SK-N-SH treated with all-trans-retinoic acid at 6 μM for 48 hours (cell line): ENCODE data around the gene S100A5.

ENCODE experiments used
- ATAC-seq: fragments of 200-7000 bp; cut with Tn5 transposase; 3 replicates; pipeline ENCODE4 v1.9.1; 2020; ENCODE audit warnings: mild to moderate bottlenecking, moderate library complexity
- ARNTL ChIP-seq: fragments of 450-650 bp; formaldehyde crosslinking; IDR thresholded peaks from 2 replicates; pipeline ENCODE4 v1.5.0; 2020; ENCODE audit warnings: low read depth, mild to moderate bottlenecking, moderate library complexity, borderline replicate concordance
- BACH2 ChIP-seq: fragments of 250-450 bp; sonication (Bioruptor Pico); IDR thresholded peaks from 2 replicates; pipeline ENCODE4 v1.9.0; 2021; ENCODE audit warnings: mild to moderate bottlenecking, borderline replicate concordance
- CREB5 ChIP-seq: fragments of 250-450 bp; sonication (Bioruptor Pico); IDR thresholded peaks from 2 replicates; pipeline ENCODE4 v1.5.1; 2020; ENCODE audit warnings: low read depth, mild to moderate bottlenecking, moderate library complexity
- CSDC2 ChIP-seq: fragments of 250-450 bp; sonication (Bioruptor Pico); IDR thresholded peaks from 2 replicates; pipeline ENCODE4 v1.5.0; 2020; ENCODE audit warnings: mild to moderate bottlenecking, moderate library complexity
- CSRNP3 ChIP-seq: fragments of 250-450 bp; sonication (Bioruptor Pico); IDR thresholded peaks from 2 replicates; pipeline ENCODE4 v1.5.1; 2021; ENCODE audit warnings: mild to moderate bottlenecking, moderate library complexity
- ESRRG ChIP-seq: fragments of 250-450 bp; sonication (Bioruptor Pico); IDR thresholded peaks from 2 replicates; pipeline ENCODE4 v1.6.1; 2021; ENCODE audit warnings: mild to moderate bottlenecking
- GLIS3 ChIP-seq: fragments of 250-450 bp; sonication (Bioruptor Pico); IDR thresholded peaks from 2 replicates; pipeline ENCODE4 v1.5.0; 2020; ENCODE audit warnings: mild to moderate bottlenecking, moderate library complexity
- OSR1 ChIP-seq: fragments of 250-450 bp; sonication (Bioruptor Pico); IDR thresholded peaks from 2 replicates; pipeline ENCODE4 v1.8.0; 2022; ENCODE audit warnings: moderate library complexity, mild to moderate bottlenecking, inconsistent platforms
- PATZ1 ChIP-seq: fragments of 250-450 bp; sonication (Bioruptor Pico); IDR thresholded peaks from 2 replicates; pipeline ENCODE4 v1.8.0; 2020; ENCODE audit warnings: mild to moderate bottlenecking, moderate library complexity, borderline replicate concordance
- TOX ChIP-seq: fragments of 250-450 bp; sonication (Bioruptor Pico); IDR thresholded peaks from 2 replicates; pipeline ENCODE4 v1.8.0; 2021; ENCODE audit warnings: mild to moderate bottlenecking, moderate library complexity, borderline replicate concordance
- TSHZ2 ChIP-seq: fragments of 250-450 bp; sonication (Bioruptor Pico); IDR thresholded peaks from 2 replicates; pipeline ENCODE4 v1.5.0; 2020; ENCODE audit warnings: mild to moderate bottlenecking, moderate library complexity
- ZC3H10 ChIP-seq: fragments of 250-450 bp; sonication (Bioruptor Pico); IDR thresholded peaks from 2 replicates; pipeline ENCODE4 v1.5.1; 2021; ENCODE audit warnings: mild to moderate bottlenecking, moderate library complexity
- ZFP3 ChIP-seq: fragments of 250-450 bp; sonication (Bioruptor Pico); IDR thresholded peaks from 2 replicates; pipeline ENCODE4 v1.5.0; 2020; ENCODE audit warnings: mild to moderate bottlenecking, moderate library complexity
- ZNF565 ChIP-seq: fragments of 450-650 bp; formaldehyde crosslinking; conservative IDR thresholded peaks from 2 replicates; pipeline ENCODE4 v1.5.0; 2020; ENCODE audit warnings: low read depth, mild to moderate bottlenecking, moderate library complexity
- ZNF70 ChIP-seq: fragments of 450-650 bp; formaldehyde crosslinking; IDR thresholded peaks from 2 replicates; pipeline ENCODE4 v1.5.0; 2020; ENCODE audit warnings: mild to moderate bottlenecking, moderate library complexity
- ZNF8 ChIP-seq: fragments of 450-650 bp; formaldehyde crosslinking; IDR thresholded peaks from 2 replicates; pipeline ENCODE4 v1.5.0; 2020; ENCODE audit warnings: mild to moderate bottlenecking, moderate library complexity

Gene S100A5

GRCh38 chr1:153503766-153504165 is 37.0 kb downstream of the S100A5 start (continued):
- TF ChIP-seq CREB5 (CRISPR knock-in tag) (no peak), ZNF565 (no peak)

- ATAC-seq: no peak
- no peak for TF ChIP-seq OSR1 (CRISPR knock-in tag)
- no peak for TF ChIP-seq ZNF70
- TF ChIP-seq TSHZ2: no peak
- TF ChIP-seq PATZ1 (CRISPR knock-in tag): no peak
- no peak for TF ChIP-seq ZC3H10 (CRISPR knock-in tag)
- TF ChIP-seq GLIS3: no peak
- TF ChIP-seq CREB5 (CRISPR knock-in tag): no peak
- TF ChIP-seq ESRRG (CRISPR knock-in tag): no peak
- no peak for TF ChIP-seq CSDC2 (CRISPR knock-in tag)
- no peak for TF ChIP-seq TOX (CRISPR knock-in tag)
These were observed 42.0 kb downstream of the S100A5 start for GRCh38 chr1:153498746-153499145.

- no peak for ATAC-seq
- TF ChIP-seq CSDC2 (CRISPR knock-in tag) (no peak), BACH2 (CRISPR knock-in tag) (no peak), ZNF70 (no peak), CSRNP3 (CRISPR knock-in tag) (no peak)
These were observed 45.2 kb downstream of the S100A5 start for GRCh38 chr1:153495536-153495935.

GRCh38 chr1:153494976-153495535 is 45.7 kb downstream of the S100A5 start:
- no peak for TF ChIP-seq CREB5 (CRISPR knock-in tag)
- no peak for TF ChIP-seq ZFP3 (CRISPR knock-in tag)
- no peak for TF ChIP-seq ZNF8 (CRISPR knock-in tag)
- no peak for TF ChIP-seq OSR1 (CRISPR knock-in tag)
- TF ChIP-seq ZNF70: peak; percentile 69; the same call in 1 of the 2 replicates
- TF ChIP-seq ARNTL: no peak
- TF ChIP-seq CSRNP3 (CRISPR knock-in tag): no peak
- peak; percentile 78 for ATAC-seq
